SH-SY5Y (cell line): ENCODE measurements around the gene MAPKAPK3.

Source experiments
- GATA2 ChIP-seq: IDR thresholded peaks from 2 replicates; pipeline ENCODE4 v1.6.1; 2011; ENCODE audit warnings: mild to moderate bottlenecking, low read depth, low read length
- GATA3 ChIP-seq: IDR thresholded peaks from 2 replicates; pipeline ENCODE4 v1.6.1; 2011; ENCODE audit warnings: low read depth, mild to moderate bottlenecking, low read length, moderate library complexity

GRCh38 chr3:50592568-50592967, 24.4 kb upstream of the MAPKAPK3 start:
- TF ChIP-seq GATA2, result no peak
- no peak for TF ChIP-seq GATA3
